ENCODE measurements around the gene SH3RF3.

DNA sequence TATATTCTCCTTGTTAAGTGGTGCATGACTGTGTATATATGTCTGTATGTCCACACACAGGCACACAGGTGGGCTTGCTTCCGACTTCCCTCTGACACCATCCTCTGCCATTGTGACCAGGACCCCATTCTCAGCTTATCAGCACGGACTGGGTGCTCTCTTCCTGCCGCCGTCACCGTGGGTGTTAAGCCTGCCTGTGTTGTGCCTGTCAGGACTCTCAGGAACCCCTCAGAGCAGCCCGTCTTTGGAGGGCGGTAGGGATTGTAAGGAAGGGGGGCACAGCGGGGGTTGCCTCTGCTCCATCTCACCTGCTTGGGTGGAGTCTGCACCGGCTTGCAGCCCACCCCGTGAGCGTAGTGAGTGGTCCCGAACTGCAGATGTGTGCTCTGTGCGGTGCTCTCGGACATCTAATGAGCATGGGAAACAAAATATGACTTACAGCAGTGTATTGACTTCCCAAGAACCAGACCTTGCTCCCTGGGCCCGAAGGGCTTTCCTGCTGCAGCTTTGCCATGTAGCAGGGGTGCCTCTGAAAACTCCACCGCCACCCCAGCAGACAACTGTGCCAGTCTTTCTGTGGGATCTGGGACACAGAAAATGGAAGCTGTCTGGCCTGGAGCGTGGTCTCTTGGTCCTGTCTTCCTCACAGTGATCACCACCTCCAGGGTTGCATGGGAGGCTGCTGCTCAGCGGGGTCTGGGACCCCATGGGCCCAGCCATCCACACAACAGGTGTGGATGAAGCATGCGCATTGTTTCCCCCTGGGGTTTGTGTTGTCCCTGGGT lies 58.9 kb downstream of the SH3RF3 start:
- TF ChIP-seq CTCF (IDR thresholded peaks at IDR 0.05), result no peak
- no peak for TF ChIP-seq REST (IDR thresholded peaks at IDR 0.05; ENCODE audit: insufficient read depth in 1 of 2, low read depth in 2 of 2, low read length in 1 of 2)
- no peak for TF ChIP-seq SIN3A (IDR thresholded peaks at IDR 0.05; ENCODE audit: borderline replicate concordance, insufficient read depth, low read depth, low read length)

Measured in Panc1 (cell line).